GM18505 (cell line): Measurements from ENCODE around the gene ZNF358.
"Not testable (repeated sequence)": the region's sequence is repeated elsewhere in the genome, so short reads cannot be mapped to it uniquely, and the experiment has no call there.

Experiments
- ATAC-seq: cut with Tn5 transposase; IDR thresholded peaks from one replicate; pipeline ENCODE4 v1.9.1; 2021; ENCODE audit not compliant: unreplicated experiment
- POLR2A ChIP-seq: IDR thresholded peaks from 4 replicates; pipeline ENCODE4 v1.6.1; 2011; ENCODE audit warnings: borderline replicate concordance; ENCODE audit not compliant: insufficient read depth, insufficient read length; ENCODE audit errors: extremely low read depth

ZNF358 gene

DNA sequence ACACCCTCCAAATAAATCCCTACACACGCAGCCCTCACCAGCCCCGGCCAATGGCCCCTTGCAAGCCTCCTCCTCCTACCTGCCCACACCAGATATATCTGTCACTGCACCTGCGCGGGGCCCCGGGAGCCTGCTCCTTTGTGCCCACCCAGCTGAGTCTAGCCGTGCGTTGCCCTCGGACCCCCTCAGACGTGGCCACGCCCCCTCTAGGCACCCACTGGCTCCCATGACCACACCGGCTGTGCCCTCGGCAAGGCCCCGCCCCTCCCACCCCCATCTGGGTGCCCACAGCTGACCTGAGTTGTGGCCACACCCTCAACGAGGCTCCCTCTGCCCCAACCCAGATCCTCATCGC is 13.3 kb downstream of the ZNF358 start:
- no peak for ATAC-seq
- no peak for TF ChIP-seq POLR2A

DNA sequence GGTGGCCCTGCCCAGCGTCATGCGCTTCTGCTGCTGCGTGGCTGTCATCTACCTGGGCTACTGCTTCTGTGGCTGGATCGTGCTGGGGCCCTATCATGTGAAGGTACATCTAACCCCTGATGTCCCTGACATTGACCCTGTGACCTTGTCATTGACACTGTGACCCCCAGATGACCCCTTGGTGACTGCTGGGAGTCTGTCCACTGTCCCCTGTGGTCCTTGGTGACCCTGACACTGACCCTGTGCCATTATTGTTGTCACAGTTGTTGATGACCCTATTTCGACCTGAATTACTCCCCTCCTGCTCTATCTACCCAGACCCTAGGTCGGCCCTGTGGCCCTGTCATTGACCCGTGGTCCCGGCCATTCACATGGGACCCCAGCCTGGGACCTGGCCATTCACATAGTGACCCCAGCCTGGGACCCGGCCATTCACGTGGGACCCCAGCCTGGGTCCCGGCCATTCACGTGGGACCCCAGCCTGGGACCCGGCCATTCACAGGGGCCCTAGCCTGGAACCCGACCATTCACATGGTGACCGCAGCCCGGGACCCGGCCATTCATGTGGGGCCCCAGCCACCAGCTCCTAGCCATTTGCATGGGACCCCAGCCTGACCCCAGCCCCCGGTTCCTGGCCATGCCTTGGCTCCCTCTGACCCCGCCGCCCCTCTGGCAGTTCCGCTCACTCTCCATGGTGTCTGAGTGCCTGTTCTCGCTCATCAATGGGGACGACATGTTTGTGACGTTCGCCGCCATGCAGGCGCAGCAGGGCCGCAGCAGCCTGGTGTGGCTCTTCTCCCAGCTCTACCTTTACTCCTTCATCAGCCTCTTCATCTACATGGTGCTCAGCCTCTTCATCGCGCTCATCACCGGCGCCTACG is 13.9 kb downstream of the ZNF358 start:
- ATAC-seq = no peak
- TF ChIP-seq POLR2A = no peak

DNA sequence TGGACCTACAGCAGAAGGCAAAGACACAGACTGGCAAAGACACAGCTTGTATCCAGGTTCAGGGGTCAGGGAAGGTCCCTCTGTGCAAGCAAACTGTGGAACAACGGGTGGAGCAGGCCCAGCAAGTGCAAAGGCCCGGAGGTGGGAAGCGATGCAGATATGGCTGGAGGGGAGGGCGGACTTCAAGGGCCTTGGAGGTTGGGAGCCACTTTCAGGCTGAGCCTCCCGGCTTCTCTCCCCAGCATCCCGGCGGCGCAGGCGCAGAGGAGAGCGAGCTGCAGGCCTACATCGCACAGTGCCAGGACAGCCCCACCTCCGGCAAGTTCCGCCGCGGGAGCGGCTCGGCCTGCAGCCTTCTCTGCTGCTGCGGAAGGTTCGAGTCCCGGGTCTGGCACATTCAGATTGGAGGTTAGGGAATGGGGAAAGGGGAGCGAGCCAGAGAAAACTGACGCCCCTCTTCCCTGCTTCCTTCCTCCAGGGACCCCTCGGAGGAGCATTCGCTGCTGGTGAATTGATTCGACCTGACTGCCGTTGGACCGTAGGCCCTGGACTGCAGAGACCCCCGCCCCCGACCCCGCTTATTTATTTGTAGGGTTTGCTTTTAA is 17.5 kb downstream of the ZNF358 start:
- no peak for ATAC-seq
- no peak for TF ChIP-seq POLR2A

DNA sequence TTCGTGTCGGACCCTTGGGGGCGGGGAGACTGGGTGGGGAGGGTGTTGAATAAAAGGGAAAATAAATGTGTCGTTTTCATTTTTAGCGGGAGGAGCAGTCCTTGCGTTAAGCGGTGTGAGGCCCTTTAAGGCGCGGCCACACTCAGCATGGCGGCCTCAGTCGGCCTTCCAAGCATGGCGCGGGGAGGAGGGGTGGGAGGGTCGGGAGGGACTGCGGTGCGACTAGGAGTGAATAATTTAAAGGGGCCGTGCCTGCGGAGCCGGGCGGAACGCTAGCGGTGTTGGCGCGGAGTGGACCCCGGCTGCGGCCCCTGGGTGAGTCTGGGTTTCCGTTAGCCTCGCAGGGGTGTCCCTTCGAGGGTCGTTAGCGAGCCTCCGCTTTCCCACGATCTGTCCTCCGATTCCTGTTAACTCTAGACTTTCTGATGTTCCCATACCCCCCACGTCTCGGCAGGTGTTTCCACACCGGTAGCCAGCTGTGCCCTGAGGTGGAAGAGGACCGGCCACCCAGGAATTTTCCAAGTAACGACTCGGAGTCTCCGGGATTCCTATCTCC is 18.1 kb downstream of the ZNF358 start:
- no peak for ATAC-seq
- TF ChIP-seq POLR2A = no peak

DNA sequence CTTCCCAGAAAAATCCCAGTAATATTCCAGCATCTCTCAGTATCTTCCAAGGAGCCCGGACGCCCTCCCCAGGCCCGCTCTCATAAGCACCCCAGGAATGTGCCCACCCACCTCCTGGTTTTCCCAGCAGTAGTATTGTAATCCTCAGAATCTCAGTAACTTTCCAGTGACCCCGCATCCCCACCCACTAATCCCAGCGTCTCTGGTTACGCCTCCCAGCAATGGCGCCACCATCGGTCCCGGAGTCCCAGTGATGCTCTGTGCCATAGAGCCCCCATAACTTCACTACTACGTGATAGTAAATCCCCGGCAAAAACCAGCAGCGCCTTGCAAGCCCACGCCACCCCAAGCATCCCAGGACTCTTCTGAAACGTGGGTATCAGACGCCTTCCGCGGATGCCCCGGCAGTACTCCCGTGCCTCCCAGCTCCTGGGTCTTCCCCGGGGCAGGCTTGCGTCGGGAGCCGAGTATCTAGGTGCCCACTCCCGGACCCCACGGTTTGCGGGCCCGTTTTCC is 18.7 kb downstream of the ZNF358 start:
- no peak for TF ChIP-seq POLR2A
- ATAC-seq = peak; percentile 5

DNA sequence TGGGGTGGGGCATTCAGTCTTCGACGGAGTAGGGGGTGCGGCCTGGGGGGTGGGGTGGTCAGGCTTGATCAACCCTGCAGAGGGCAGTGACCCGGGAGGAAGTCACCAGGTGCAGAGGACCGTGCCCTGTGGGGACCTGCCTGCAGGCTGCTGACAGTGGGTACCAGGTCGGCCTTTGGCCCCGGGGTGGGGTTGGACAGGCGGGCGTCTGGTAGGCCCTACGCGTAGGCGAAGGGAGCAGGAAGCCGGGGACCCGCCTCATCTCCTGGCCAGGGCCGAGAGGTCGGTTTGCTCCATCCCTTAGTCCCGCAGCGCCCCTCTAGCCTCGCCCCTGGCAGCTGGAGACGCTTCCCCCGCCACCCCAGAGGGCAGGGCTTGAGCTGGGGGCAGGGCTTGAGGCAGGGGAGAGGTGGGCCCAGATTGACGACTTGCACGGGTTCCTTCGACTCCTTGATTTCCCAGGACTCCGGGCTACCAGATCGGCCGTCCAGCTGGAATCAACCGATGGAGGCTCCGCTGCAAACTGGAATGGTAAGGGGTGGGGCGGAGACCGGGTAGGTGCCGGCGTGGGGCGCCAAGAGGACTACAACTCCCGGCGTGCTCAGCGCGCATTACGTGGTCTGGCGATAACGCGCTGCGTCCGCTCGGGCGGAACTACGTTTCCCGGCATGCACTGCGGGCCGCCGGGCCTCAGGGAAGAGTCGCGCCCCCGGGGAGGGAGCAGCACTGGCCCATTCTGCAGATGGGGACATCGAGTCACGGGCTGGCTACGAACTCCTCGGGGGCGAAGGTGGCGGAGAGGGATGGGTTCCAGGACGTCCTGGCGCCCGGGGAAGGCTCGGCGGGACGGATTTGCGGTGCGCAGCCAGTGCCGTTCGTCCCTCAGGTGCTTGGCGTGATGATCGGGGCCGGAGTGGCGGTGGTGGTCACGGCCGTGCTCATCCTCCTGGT is 19.4 kb downstream of the ZNF358 start, which contains the start of gene PNPLA6:
TSS of gene PNPLA6 (plus strand) at position 671 of the 951 bp plus-strand sequence. CDS start at position 743, 72 bp downstream.
- peak; percentile 59 for TF ChIP-seq POLR2A
- ATAC-seq = peak; percentile 57

DNA sequence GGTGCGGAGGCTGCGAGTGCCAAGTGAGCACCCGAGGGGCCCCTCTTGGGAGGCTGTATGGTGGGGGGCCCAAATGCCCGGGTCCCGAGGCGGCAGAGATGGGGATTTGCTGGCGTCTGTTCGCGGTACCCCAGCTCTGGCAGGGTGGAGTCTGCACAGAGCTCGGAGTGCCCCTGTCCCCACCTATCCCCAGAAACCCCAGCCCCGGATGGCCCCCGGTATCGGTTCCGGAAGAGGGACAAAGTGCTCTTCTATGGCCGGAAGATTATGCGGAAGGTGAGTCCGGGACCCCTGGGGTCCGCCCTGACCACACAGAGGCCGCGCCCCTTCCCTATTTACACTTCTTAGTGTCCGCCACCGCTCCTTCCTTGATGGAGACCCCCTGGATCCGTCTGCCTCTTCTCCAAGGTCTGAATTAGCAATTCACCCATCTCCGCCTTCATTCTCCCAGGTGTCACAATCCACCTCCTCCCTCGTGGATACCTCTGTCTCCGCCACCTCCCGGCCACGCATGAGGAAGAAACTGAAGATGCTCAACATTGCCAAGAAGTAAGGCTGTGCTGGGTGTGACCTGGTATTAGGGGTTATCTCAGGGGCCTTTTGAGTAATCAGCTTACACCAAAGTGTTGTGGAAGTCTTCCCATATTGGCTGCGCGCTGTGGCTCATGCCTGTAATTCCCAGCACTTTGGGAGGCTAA is 20.2 kb downstream of the ZNF358 start:
- no peak for TF ChIP-seq POLR2A
- ATAC-seq = peak; percentile 2

DNA sequence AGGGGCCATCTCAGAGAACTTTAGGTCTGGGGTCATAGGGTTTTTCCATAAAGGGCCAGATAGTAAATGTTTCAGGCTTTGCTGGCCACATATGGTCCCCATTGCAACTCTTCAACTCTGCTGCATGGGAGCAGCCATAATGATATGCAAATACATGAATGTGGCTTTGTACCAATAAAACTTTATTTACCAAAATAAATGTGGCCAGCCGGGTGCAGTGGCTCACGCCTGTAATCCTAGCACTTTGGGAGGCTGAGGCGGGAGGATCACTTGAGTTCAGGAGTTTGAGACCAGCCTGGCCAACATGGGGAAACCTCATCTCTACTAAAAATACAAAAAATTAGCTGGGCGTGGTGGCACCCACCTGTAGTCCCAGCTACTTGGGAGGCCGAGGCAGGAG is 23.1 kb downstream of the ZNF358 start:
- not testable (repeated sequence) for ATAC-seq

DNA sequence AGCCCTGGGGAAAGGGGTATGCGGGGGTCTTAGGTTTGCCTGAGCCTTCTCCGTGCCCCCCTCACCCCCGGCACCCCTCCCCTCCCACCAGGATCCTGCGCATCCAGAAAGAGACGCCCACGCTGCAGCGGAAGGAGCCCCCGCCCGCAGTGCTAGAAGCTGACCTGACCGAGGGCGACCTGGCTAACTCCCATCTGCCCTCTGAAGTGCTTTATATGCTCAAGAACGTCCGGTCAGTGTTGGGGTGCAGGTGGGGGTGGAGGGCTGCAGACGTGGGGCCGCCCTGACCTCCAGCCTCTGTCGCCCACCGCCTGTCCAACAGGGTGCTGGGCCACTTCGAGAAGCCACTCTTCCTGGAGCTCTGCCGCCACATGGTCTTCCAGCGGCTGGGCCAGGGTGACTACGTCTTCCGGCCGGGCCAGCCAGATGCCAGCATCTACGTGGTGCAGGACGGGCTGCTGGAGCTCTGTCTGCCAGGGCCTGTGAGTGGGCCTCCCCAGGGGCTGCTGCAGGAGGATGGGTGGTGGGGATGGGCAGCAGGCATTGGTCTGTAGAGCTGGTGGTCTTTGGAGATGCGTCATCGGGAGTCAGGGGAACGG is 24.0 kb downstream of the ZNF358 start:
- no peak for TF ChIP-seq POLR2A
- ATAC-seq = no peak

DNA sequence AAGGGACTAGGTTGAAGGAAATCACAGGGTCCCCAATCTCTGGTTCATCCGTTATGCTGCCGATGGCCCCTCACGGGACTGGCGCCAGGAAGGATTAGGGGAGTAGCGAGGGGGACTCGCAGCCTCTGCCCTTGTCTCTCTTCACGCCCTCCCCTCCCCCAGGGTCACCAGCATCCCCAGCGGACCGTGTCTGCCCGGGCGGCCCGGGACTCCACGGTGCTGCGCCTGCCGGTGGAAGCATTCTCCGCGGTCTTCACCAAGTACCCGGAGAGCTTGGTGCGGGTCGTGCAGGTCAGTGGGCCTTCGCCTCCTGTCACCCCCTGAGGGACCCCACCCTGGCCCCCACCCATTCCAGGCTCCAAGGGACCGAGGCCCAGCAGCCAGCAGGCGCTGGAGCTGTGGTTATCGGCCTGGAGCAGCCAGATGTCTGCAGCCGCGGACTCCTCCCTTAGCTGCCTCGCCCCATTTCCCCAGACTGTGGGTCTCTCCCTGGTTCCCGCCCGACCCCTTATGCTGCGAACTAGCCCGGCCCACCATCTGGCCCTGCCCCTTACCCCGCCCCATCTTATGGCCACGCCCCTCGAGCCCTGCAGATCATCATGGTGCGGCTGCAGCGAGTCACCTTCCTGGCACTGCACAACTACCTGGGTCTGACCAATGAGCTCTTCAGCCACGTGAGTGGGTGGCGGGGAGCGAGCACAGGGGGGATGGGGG is 25.0 kb downstream of the ZNF358 start:
- TF ChIP-seq POLR2A = no peak
- no peak for ATAC-seq

DNA sequence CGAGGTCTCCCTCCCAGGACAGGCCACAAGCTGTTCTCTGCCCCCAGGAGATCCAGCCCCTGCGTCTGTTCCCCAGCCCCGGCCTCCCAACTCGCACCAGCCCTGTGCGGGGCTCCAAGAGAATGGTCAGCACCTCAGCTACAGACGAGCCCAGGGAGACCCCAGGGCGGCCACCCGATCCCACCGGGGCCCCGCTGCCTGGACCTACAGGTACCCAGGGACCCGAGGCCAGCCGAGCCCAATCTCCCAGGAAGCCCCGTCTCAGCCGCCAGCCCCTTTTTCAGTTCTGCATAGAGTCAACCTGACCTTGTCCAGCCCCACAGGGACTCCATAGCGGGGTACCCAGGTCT is 25.5 kb downstream of the ZNF358 start:
- no peak for TF ChIP-seq POLR2A
- no peak for ATAC-seq
